ENCODE measurements around the gene C4BPA.

The C4BPA gene

GRCh38 chr1:207128336-207128921, 24.4 kb downstream of the C4BPA start:
- DNase-seq = no peak

GRCh38 chr1:207129053-207129452, 25.0 kb downstream of the C4BPA start:
- DNase-seq = no peak

DNA sequence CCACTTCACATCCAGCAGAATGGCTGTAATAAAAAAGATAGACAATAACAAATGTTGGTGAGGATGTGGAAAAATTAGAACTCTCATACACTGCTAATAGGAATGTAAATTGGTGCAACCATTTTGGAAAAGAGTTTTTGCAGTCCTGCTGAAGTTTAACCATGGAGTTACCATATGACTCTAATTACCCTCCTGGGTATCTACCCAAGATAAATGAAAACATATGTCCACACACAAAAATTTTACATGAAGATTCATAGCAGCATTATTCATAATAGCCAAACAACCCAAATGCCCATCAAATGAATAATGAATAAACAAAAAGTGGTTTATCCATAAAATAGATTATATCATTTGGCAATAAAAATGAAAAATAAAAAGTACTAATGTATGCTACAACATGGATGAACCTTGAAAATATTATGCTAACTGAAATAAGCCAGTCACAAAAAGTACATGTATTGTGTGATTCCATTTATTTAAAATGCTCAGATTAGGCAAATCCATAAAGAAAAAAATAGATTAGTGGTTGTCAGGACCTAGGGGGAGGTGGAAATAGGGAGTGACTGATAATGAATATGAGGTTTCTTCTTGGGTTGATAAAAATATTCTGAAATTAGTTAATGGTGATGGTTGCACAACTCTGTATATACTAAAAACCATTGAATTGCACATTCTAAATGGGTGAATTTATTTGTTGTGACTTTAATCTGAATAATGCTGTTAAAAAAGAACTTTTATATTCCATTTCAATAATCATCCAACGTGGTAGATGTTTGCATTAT, 26.4 kb downstream of the C4BPA start:
- DNase-seq = no peak

GRCh38 chr1:207131163-207131562, 27.1 kb downstream of the C4BPA start:
- no peak for DNase-seq

GRCh38 chr1:207134581-207134980, 30.5 kb downstream of the C4BPA start:
- DNase-seq = no peak

DNA sequence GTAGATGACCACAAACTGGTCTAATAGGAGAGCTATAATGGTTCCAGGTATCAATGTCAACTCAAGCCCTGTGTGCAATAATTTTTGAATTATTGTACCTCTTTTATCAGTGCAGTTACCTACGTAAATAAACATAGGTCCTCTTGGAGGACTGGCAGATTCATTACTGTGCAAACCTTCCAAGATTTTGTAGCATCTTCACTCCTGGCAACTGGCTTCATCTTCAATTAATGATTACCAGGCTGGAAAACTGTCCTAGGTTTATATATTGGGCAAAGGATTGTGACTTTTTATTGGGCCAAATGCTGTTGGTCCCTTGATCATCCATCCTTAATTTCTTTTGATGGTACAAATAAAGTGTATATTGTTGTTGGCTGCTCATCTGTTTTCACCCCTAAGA, 35.6 kb downstream of the C4BPA start:
- DNase-seq = no peak

DNA sequence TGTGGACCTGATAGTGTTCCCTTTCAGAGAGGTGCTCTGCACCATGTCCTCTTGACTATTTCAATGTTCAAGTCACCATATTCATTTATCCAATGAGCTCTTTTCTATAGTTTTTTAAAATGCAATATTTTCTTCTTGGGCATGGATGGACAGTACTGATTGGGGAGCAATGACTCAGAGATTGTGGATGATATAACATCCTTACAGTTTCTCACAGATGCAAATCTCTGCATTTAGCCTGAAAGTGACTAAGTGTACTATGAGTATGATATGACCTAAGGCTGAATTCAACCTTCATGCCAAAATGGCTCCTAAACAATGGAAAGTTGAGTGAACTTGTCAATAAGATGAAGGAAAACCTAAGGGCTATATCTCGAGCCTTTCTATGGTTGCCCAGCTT, 36.5 kb downstream of the C4BPA start:
- no peak for DNase-seq

DNA sequence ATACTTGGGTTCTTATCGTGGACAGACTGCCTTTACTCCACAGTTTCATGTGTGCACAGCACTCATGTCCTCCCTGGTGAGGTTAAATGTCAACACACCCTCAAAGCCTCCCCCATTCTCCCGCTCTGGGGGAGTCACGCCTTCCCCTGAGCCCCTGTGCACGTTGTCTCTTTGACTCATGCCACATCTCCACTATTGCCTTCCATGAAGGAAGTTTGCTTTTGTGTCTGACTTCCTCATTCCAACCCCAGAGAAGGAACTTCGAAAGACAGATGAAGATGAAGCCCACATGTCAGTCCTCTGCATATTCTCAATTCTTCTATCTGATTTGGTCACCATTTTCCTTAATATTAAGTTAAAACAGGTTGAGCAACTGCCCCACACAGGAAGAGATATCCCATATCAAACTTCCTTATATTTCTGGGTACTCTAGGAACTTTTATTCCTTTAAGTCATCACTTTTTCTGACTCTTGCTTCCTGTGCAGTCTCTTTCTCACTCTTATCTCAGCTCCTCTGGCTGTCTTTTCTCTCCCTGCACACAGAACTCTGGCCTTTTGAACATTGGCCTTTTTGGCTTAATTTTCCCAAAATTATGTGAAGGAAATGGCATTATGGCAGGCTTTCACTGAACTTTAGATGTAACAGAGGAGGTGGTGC, 41.5 kb downstream of the C4BPA start:
- DNase-seq = no peak

GRCh38 chr1:207151920-207152319, 47.9 kb downstream of the C4BPA start:
- no peak for DNase-seq

- DNase-seq = no peak
Measured at GRCh38 chr1:207152792-207153468, 48.9 kb downstream of the C4BPA start.

GRCh38 chr1:207155028-207155427, 51.0 kb downstream of the C4BPA start:
- DNase-seq = no peak

DNA sequence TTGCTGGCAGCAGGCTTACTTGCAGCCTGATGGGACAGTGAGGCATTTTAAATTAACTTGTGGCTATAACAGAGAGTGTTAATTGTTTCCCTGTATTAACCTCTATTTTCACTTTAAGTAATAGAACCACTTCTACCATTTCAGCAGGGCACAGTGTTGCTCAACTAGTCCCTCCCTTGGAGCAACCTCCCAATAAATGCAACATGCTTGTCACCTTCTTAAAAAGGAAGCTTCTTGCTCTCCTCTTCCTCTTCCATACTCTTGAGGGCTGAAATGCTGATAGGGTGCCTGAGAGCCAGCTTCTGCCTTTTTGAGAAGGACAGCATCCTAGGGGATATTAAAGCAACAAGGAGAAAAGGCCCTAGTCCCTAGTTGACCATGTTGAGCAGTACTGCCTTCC, 52.1 kb downstream of the C4BPA start:
- DNase-seq = no peak

DNA sequence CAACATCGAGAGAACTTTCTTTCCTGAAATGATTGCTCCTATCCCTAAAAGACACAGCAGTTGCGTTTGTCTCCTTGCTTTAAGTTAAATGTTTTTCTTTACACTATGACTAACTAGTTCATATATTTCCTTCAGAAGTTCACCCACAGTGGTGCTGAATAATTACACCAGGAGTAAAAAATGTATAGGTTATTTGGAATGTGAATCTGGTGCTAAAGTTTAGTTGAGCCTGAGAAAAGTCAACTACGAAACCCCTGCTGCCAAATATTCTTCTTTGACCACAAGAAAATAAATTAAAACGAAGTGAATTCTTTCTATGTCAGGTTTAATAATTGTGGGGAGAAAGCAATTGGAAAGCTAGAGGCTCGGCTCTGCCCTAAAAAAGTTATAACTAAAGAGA, 52.8 kb downstream of the C4BPA start:
- DNase-seq = no peak

DNA sequence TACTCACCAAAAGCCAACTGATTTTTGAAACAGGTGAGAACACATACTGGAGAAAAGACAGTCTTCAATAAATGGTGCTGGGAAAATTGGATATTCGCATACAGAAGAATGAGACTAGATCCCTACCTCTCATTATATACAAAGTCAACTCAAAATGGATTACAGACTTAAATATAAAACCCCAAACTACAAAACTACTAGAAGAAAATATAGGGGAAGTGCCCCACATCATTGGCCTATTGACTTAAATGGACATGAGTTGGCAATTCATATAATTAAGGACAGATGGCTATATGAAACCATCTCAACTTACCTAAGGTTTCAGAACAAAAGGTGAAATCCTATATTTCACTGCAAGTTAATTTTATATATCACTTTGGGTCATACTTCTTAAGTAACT, 60.1 kb downstream of the C4BPA start:
- DNase-seq = no peak

DNA sequence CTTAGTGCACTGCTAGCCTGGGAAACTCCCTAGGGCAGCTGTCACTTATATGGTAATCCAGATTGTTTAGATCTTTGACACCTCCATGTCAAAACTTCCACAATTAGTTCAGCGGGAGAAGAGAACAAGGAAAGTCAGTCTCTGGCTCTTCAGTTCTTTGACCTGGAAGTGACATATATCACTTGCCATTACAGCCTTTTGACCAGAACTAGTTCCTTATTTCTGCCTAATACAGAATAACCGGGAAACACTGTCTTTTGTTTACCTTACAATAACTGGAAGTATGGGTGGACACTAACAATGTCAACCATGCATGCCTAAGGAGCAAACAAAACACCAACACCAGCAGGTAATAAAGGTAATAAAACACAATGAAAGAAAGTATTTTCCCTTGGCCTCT, 68.3 kb downstream of the C4BPA start:
- no peak for DNase-seq

DNA sequence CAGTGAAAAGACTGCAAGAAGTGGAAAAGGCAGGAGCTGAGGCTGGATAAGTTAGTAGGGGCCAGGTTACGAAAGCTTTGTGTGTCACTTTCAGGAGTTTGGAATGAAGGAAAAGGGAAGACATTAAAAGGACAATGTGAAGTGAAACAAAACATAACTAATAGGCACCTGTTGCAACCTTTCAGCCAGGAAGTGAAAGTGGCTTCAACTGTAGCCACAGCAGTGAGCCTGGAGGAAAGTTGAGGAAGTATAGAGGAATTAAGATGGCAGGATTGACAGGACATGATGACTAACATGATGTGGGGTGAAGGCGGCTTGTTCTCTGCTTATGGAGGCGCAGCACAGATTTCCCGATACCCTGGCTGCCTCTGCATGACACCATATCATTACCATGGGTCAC, 68.9 kb downstream of the C4BPA start:
- no peak for DNase-seq

GRCh38 chr1:207173396-207173795, 69.4 kb downstream of the C4BPA start:
- no peak for DNase-seq

- DNase-seq = no peak
Measured at GRCh38 chr1:207174913-207175312, 70.9 kb downstream of the C4BPA start.

DNA sequence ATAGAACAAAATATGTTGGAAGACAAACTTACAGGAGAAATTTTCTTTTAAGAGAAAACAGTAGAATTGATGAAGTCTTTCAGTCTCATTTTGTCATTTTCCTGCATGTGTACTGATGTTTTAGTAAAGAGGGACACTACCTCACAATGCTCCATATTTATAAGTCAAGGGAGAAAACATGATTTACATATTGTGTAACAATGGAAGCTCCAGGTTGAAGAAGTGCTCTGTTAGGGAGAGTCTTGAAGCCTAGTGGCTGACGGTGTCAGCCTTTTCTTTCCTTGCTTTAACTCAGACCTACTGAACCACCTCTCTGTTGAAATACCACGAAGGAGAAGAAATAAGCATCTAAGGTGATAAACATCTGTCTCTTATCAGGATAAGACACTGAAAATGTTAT, 75.0 kb downstream of the C4BPA start:
- no peak for DNase-seq

- DNase-seq = no peak
Measured at GRCh38 chr1:207181847-207182246, 77.8 kb downstream of the C4BPA start.

DNA sequence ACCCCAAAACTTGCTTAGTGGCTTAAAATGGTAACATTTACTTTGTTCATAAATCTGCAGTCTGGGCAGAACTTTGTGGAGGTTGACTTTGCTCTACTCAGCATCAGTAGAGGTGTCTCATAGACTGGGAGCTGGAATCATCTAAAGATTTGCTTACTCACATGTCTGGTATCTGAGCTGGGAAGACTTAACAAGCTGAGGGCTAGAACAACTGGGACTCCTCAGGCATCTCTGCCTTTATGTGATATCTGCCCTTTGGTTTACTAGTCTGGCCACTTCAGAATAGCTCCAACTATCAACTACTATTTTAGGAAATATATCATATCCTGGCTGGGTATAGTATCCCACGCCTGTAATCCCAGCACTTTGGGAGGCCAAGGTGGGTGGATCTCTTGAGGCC, 82.5 kb downstream of the C4BPA start:
- DNase-seq = no peak

DNA sequence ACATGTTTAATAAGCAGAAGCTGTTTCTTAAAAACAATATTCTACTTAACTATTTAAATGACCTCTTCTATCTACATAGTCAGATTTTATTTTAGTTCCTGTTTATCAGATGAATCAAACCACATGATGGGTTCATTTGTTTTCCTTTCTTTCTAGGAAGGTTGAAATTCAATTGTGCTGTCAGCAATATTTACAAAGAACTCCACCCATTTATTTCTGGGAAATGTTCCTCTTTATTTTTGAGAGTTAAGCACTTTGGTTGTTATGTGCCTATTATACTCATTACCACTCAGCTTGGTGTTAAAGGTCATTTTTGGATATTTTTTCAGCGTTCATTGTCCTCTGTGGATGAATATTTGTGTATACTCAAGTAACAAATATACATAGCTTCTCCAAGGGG, 84.9 kb downstream of the C4BPA start:
- DNase-seq = no peak

DNA sequence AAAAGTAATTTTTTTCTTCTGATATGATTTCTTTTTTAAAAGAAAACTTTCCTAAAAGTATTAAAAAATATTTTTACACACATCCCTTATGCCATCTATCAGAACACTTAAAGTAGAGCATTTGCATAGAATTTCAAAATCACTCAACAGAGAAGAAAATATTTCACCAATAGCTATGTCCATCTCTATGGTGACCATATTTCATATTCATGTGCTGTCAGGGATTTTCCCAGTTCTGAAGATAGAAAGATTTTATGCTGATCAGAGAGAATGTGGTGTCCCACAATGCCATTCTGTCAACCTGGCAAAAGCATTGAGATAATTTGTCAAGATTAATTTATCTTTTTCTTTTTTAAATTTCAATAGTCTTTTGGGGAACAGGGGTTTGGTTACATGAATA, 87.0 kb downstream of the C4BPA start:
- DNase-seq = no peak

DNA sequence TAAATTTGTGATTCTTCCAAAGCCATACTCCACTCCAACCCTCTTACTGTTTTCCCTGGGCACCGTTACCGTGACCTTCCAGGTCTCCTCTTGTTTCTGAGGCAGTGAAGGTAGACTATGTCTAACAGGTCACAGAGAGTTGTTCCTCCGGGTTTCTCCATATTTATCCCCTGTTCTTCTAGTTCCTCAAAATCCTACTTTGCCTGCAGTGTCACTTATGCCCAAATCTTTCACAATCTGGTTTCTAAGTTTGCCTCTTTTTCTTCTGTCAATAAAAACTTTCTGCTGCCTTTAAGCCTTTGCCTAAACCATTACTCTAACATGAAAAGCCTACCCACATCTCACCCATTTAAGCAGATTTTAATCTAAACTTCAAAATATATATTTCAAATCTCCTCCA, 87.7 kb downstream of the C4BPA start:
- DNase-seq = no peak

Measured in DMS79 treated with DMSO at 0.1 percent for 48 hours (cell line).